Activated naive CD8-positive, alpha-beta T cell (primary cell): ENCODE data around the gene PER1.
"Not testable (repeated sequence)": the region's sequence is repeated elsewhere in the genome, so short reads cannot be mapped to it uniquely, and the experiment has no call there.

Experiments used
- H3K27ac Mint-ChIP-seq: one replicate; pipeline ENCODE4 v1.8.0; 2021; ENCODE audit warnings: mixed read lengths
- H3K27me3 Mint-ChIP-seq: one replicate; pipeline ENCODE4 v1.8.0; 2021; ENCODE audit warnings: mixed read lengths
- H3K36me3 Mint-ChIP-seq: one replicate; pipeline ENCODE4 v1.8.0; 2021; ENCODE audit warnings: mixed read lengths
- H3K4me1 Mint-ChIP-seq: one replicate; pipeline ENCODE4 v1.8.0; 2021; ENCODE audit warnings: low read depth, mixed read lengths
- H3K4me3 Mint-ChIP-seq: one replicate; pipeline ENCODE4 v1.8.0; 2021; ENCODE audit warnings: mild to moderate bottlenecking, mixed read lengths
- H3K9me3 Mint-ChIP-seq: one replicate; pipeline ENCODE4 v1.8.0; 2021; ENCODE audit warnings: low read depth, mixed read lengths

The PER1 gene

GRCh38 chr17:8117367-8117979 lies 34.7 kb downstream of the PER1 start:
- H3K27ac Mint-ChIP-seq = no peak overlapping the region
- peaks cover 34% of the 10 kb centered on the region for H3K4me1 Mint-ChIP-seq
- H3K9me3 Mint-ChIP-seq = no peaks in the 10 kb centered on the region
- peak overlapping the region; percentile 89 for H3K4me3 Mint-ChIP-seq
- peaks cover 23% of the 10 kb centered on the region for H3K27me3 Mint-ChIP-seq
- no peaks in the 10 kb centered on the region for H3K36me3 Mint-ChIP-seq

GRCh38 chr17:8116776-8117175 lies 35.4 kb downstream of the PER1 start:
- Mint-ChIP-seq H3K27me3 (peaks cover 23% of the 10 kb centered on the region), H3K4me3 (no peak overlapping the region), H3K36me3 (no peaks in the 10 kb centered on the region), H3K9me3 (no peaks in the 10 kb centered on the region), H3K4me1 (peaks cover 31% of the 10 kb centered on the region), H3K27ac (no peak overlapping the region)

- H3K27me3 Mint-ChIP-seq = peaks cover 17% of the 10 kb centered on the region
- no peaks in the 10 kb centered on the region for H3K9me3 Mint-ChIP-seq
- H3K27ac Mint-ChIP-seq = no peak overlapping the region
- H3K36me3 Mint-ChIP-seq = no peaks in the 10 kb centered on the region
- peak overlapping the region; percentile 43 for H3K4me3 Mint-ChIP-seq
- H3K4me1 Mint-ChIP-seq = peaks cover 1% of the 10 kb centered on the region
Measured at GRCh38 chr17:8110907-8111306, 41.3 kb downstream of the PER1 start.

GRCh38 chr17:8110456-8110804 lies 41.8 kb downstream of the PER1 start:
- Mint-ChIP-seq H3K9me3 (no peaks in the 10 kb centered on the region), H3K4me1 (peaks cover 1% of the 10 kb centered on the region), H3K27ac (no peak overlapping the region), H3K4me3 (no peak overlapping the region), H3K36me3 (no peaks in the 10 kb centered on the region), H3K27me3 (peaks cover 14% of the 10 kb centered on the region)

- Mint-ChIP-seq H3K36me3 (no peaks in the 10 kb centered on the region), H3K27me3 (peaks cover 8% of the 10 kb centered on the region), H3K27ac (no peak overlapping the region), H3K9me3 (no peaks in the 10 kb centered on the region), H3K4me1 (peaks cover 1% of the 10 kb centered on the region), H3K4me3 (peak overlapping the region; percentile 73)
Measured at GRCh38 chr17:8109661-8110455, 42.3 kb downstream of the PER1 start.

GRCh38 chr17:8108972-8109660 lies 43.1 kb downstream of the PER1 start:
- Mint-ChIP-seq H3K36me3 (no peaks in the 10 kb centered on the region), H3K4me3 (no peak overlapping the region), H3K4me1 (peaks cover 1% of the 10 kb centered on the region), H3K9me3 (no peaks in the 10 kb centered on the region), H3K27me3 (peaks cover 4% of the 10 kb centered on the region), H3K27ac (no peak overlapping the region)

- not testable (repeated sequence) for H3K27me3 Mint-ChIP-seq, H3K9me3 Mint-ChIP-seq, H3K36me3 Mint-ChIP-seq, H3K4me3 Mint-ChIP-seq, H3K27ac Mint-ChIP-seq, H3K4me1 Mint-ChIP-seq
Measured at GRCh38 chr17:8106980-8107379, 45.2 kb downstream of the PER1 start.

GRCh38 chr17:8105957-8106398 lies 46.2 kb downstream of the PER1 start:
- H3K36me3 Mint-ChIP-seq = no peaks in the 10 kb centered on the region
- H3K4me1 Mint-ChIP-seq = peaks cover 1% of the 10 kb centered on the region
- H3K4me3 Mint-ChIP-seq = no peak overlapping the region
- H3K27ac Mint-ChIP-seq = no peak overlapping the region
- no peaks in the 10 kb centered on the region for H3K9me3 Mint-ChIP-seq
- H3K27me3 Mint-ChIP-seq = no peaks in the 10 kb centered on the region

GRCh38 chr17:8104911-8105310 lies 47.3 kb downstream of the PER1 start:
- Mint-ChIP-seq H3K27ac (no peak overlapping the region), H3K4me3 (no peak overlapping the region), H3K9me3 (no peaks in the 10 kb centered on the region), H3K27me3 (no peaks in the 10 kb centered on the region), H3K4me1 (no peaks in the 10 kb centered on the region), H3K36me3 (no peaks in the 10 kb centered on the region)

- no peak overlapping the region for H3K4me3 Mint-ChIP-seq
- no peaks in the 10 kb centered on the region for H3K36me3 Mint-ChIP-seq
- no peaks in the 10 kb centered on the region for H3K4me1 Mint-ChIP-seq
- no peaks in the 10 kb centered on the region for H3K27me3 Mint-ChIP-seq
- no peak overlapping the region for H3K27ac Mint-ChIP-seq
- H3K9me3 Mint-ChIP-seq = no peaks in the 10 kb centered on the region
Measured at GRCh38 chr17:8103549-8103948, 48.7 kb downstream of the PER1 start.

- H3K4me3 Mint-ChIP-seq = no peak overlapping the region
- no peaks in the 10 kb centered on the region for H3K4me1 Mint-ChIP-seq
- no peak overlapping the region for H3K27ac Mint-ChIP-seq
- no peaks in the 10 kb centered on the region for H3K27me3 Mint-ChIP-seq
- H3K9me3 Mint-ChIP-seq = no peaks in the 10 kb centered on the region
- H3K36me3 Mint-ChIP-seq = no peaks in the 10 kb centered on the region
Measured at GRCh38 chr17:8101721-8102120, 50.5 kb downstream of the PER1 start.

GRCh38 chr17:8100763-8101162 lies 51.4 kb downstream of the PER1 start:
- Mint-ChIP-seq H3K27ac (no peak overlapping the region), H3K27me3 (no peaks in the 10 kb centered on the region), H3K36me3 (no peaks in the 10 kb centered on the region), H3K4me1 (no peaks in the 10 kb centered on the region), H3K4me3 (no peak overlapping the region), H3K9me3 (no peaks in the 10 kb centered on the region)

GRCh38 chr17:8100111-8100510 lies 52.1 kb downstream of the PER1 start:
- H3K36me3 Mint-ChIP-seq = no peaks in the 10 kb centered on the region
- H3K27ac Mint-ChIP-seq = no peak overlapping the region
- no peaks in the 10 kb centered on the region for H3K4me1 Mint-ChIP-seq
- no peaks in the 10 kb centered on the region for H3K27me3 Mint-ChIP-seq
- H3K9me3 Mint-ChIP-seq = no peaks in the 10 kb centered on the region
- H3K4me3 Mint-ChIP-seq = no peak overlapping the region

GRCh38 chr17:8096541-8096940 lies 55.7 kb downstream of the PER1 start:
- Mint-ChIP-seq H3K27me3 (peaks cover 2% of the 10 kb centered on the region), H3K4me3 (no peak overlapping the region), H3K27ac (no peak overlapping the region), H3K4me1 (peaks cover 10% of the 10 kb centered on the region), H3K36me3 (no peaks in the 10 kb centered on the region), H3K9me3 (no peaks in the 10 kb centered on the region)

- Mint-ChIP-seq H3K36me3 (no peaks in the 10 kb centered on the region), H3K27me3 (peaks cover 7% of the 10 kb centered on the region), H3K4me3 (no peak overlapping the region), H3K4me1 (peaks cover 10% of the 10 kb centered on the region), H3K27ac (no peak overlapping the region), H3K9me3 (no peaks in the 10 kb centered on the region)
Measured at GRCh38 chr17:8095361-8095760, 56.8 kb downstream of the PER1 start.
